A549 treated with dexamethasone at 1 μM for 4 hours (cell line): Measurements from ENCODE around the gene FOXN1. TPM values are rescaled to one million over a fixed set of nuclear protein-coding genes. Genes with fewer than 3 reads are reported as not detected.

ENCODE experiments used
- total RNA-seq: library from RNA; stranded (reverse); fragments of 200-300 nt; extraction: Qiagen RNA extraction; gene quantifications from 5 replicates; pipeline ENCODE4 v1.2.3, GENCODE V29; 2022

The FOXN1 gene
- total RNA-seq, result 0.02 to 0.03 TPM (median 0.02 TPM) in 3 of 5 replicates, not detected in the others

GRCh38 chr17:28505986-28506665 lies at the start of gene FOXN1:
Gene FOXN1 (plus strand): TSS chr17:28506348. CDS start chr17:28523970, 17,622 bp downstream.

DNA sequence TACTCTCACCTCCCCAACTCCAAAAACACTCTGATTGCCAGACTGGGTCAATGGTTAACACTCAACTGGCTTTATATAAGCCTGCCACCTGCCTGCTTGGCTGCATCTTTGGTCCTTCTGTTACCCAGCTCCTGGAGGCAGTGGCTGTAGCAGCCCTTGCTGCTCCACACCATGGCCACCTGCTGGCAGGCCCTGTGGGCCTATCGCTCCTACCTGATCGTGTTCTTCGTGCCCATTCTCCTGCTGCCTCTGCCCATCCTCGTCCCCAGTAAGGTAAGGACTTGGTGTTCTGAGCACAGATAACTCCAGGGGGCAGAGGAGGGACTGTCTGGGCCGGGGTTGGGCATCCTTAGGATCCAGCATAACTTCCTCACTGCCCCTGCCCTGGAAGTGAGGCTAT lies 32.6 kb upstream of the FOXN1 start, which contains the start of gene SLC13A2:
TSS of gene SLC13A2 (plus strand) at position 103 of the 400 bp plus-strand sequence. CDS start at position 172, 69 bp downstream.

DNA sequence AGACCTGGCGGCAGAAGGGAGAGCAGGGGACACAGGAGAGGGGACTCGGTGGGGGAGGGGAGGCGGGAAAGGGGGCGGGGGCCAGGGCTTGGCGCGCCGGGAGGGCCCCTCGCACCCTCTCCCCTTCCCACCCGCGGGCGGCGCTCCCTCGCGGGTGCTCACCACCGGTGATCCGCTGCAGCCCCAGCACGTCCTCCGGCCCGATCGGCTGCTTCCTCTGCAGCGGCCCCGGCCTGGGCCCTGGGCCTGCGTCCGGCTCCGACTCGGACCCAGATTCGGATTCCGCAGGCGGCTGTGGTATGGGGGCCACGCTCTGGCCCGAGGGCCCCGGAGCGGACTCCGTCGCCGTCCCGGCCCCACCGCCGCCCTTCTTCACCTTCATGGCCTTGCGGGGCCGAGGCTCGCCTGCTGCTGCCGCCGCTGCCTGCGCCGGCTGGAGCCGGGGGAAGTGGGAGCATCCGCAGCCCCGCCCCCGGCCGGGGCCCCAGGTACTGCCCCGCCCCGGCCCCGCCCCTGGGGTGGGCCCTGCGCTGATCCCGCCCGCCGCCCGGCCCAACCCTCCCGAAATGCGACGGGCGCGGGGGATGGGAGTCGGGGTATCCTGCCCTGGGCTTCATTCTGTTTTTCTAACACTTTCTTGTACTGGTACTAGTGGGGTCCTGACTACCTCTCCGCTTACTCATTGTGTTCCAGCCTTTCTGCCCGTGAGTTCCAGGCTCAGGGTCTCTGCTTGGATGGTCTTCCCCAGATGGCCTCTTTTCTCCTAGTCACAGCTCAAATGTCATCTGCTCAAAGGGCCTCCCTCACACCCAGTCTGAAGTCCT lies 46.2 kb downstream of the FOXN1 start, which contains the start of gene UNC119:
TSS of gene UNC119 (minus strand) at position 449 of the 824 bp plus-strand sequence. CDS start at position 382, 67 bp downstream.

GRCh38 chr17:28571361-28572122 lies 65.4 kb downstream of the FOXN1 start, which contains the start of gene PIGS:
Gene PIGS (minus strand): TSS chr17:28571524. CDS start chr17:28571496, 28 bp downstream.

GRCh38 chr17:28576758-28577465 lies 70.8 kb downstream of the FOXN1 start, which contains the start of gene ALDOC:
Gene ALDOC (minus strand): TSS chr17:28576895. CDS start chr17:28575532, 1,363 bp downstream.

Other genes with a start within 250 kb of the FOXN1 start
- gene TMEM97, start 187.1 kb upstream of the FOXN1 start, total RNA-seq, result 44.9 to 56.4 TPM (median 51.5 TPM) in 5 replicates
- gene IFT20, start 170.9 kb upstream of the FOXN1 start, total RNA-seq, result 45.8 to 50.6 TPM (median 47.7 TPM) in 5 replicates
- 40.3 to 55.6 TPM (median 51.0 TPM) in 5 replicates for gene TNFAIP1, start 170.6 kb upstream of the FOXN1 start, total RNA-seq
- gene POLDIP2, start 148.8 kb upstream of the FOXN1 start, total RNA-seq, result 144 to 174 TPM (median 169 TPM) in 5 replicates
- gene SEBOX, start 141.1 kb upstream of the FOXN1 start, total RNA-seq, result not detected in 5 replicates
- gene VTN, start 136.0 kb upstream of the FOXN1 start, total RNA-seq, result 15.3 to 21.2 TPM (median 19.1 TPM) in 5 replicates
- gene SARM1, start 134.7 kb upstream of the FOXN1 start, total RNA-seq, result 3.7 to 6.7 TPM (median 5.4 TPM) in 5 replicates
- gene SLC46A1, start 100.1 kb upstream of the FOXN1 start, total RNA-seq, result 14.3 to 19.8 TPM (median 19.4 TPM) in 5 replicates
- 0.07 to 0.20 TPM (median 0.12 TPM) in 5 replicates for gene SLC13A2, start 32.7 kb upstream of the FOXN1 start, total RNA-seq
- gene UNC119, start 46.3 kb downstream of the FOXN1 start, total RNA-seq, result 21.9 to 31.8 TPM (median 29.0 TPM) in 5 replicates
- gene PIGS, start 65.2 kb downstream of the FOXN1 start, total RNA-seq, result 54.1 to 65.1 TPM (median 60.5 TPM) in 5 replicates
- gene ALDOC, start 70.5 kb downstream of the FOXN1 start, total RNA-seq, result 1.4 to 2.5 TPM (median 2.0 TPM) in 5 replicates
- 64.8 to 73.8 TPM (median 69.0 TPM) in 5 replicates for gene SPAG5, start 92.7 kb downstream of the FOXN1 start, total RNA-seq
- gene RSKR, start 107.8 kb downstream of the FOXN1 start, total RNA-seq, result 1.8 to 5.6 TPM (median 4.3 TPM) in 5 replicates
- 58.8 to 74.2 TPM (median 69.1 TPM) in 5 replicates for gene BLTP2, start 138.8 kb downstream of the FOXN1 start, total RNA-seq
- gene SDF2, start 155.6 kb downstream of the FOXN1 start, total RNA-seq, result 75.2 to 84.3 TPM (median 77.7 TPM) in 5 replicates
- gene SUPT6H, start 155.9 kb downstream of the FOXN1 start, total RNA-seq, result 56.8 to 83.6 TPM (median 78.1 TPM) in 5 replicates
- 0.87 to 1.6 TPM (median 1.4 TPM) in 5 replicates for gene PROCA1, start 205.5 kb downstream of the FOXN1 start, total RNA-seq
- gene RAB34, start 211.5 kb downstream of the FOXN1 start, total RNA-seq, result 192 to 231 TPM (median 217 TPM) in 5 replicates
- 1,532 to 2,344 TPM (median 1,598 TPM) in 5 replicates for gene RPL23A, start 213.6 kb downstream of the FOXN1 start, total RNA-seq
- gene TLCD1, start 219.9 kb downstream of the FOXN1 start, total RNA-seq, result 27.5 to 45.5 TPM (median 40.7 TPM) in 5 replicates
- 2.5 to 3.9 TPM (median 3.7 TPM) in 5 replicates for gene NEK8, start 222.4 kb downstream of the FOXN1 start, total RNA-seq
- gene TRAF4, start 237.7 kb downstream of the FOXN1 start, total RNA-seq, result 46.2 to 72.9 TPM (median 69.6 TPM) in 5 replicates